Nephron (organoid): ENCODE results near the gene FOXN3.
A peak's percentile ranks its signal among the peaks of the same experiment; 100 is the strongest.

Experiments
- H3K27ac Mint-ChIP-seq, 3 experiments: 2 replicates each; pipeline ENCODE4 v1.8.0; 2020; ENCODE audit warnings: mixed read lengths in 3 of 3, mild to moderate bottlenecking in 2 of 3, moderate library complexity in 1 of 3
- H3K27me3 Mint-ChIP-seq: 2 replicates; pipeline ENCODE4 v1.8.0; 2021; ENCODE audit warnings: low read depth, mild to moderate bottlenecking, moderate library complexity, mixed read lengths
- H3K36me3 Mint-ChIP-seq: 2 replicates; pipeline ENCODE4 v1.8.0; 2020; ENCODE audit warnings: low read depth, mixed read lengths
- H3K4me1 Mint-ChIP-seq: 2 replicates; pipeline ENCODE4 v1.8.0; 2020; ENCODE audit warnings: mixed read lengths
- H3K4me3 Mint-ChIP-seq, 3 experiments: 2 replicates each; pipeline ENCODE4 v1.8.0; 2020; ENCODE audit warnings: mild to moderate bottlenecking in 3 of 3, mixed read lengths in 3 of 3, moderate library complexity in 2 of 3
- H3K9me3 Mint-ChIP-seq: 2 replicates; pipeline ENCODE4 v1.8.0; 2020; ENCODE audit warnings: mixed read lengths
- TF ChIP-seq, protein P1 (sequence below), 3 experiments: fragments of 200-600 bp; sonication (generic); IDR thresholded peaks; one replicate each; pipeline ENCODE4 v1.5.0; 2021; ENCODE audit warnings: antibody characterized with exemption in 3 of 3; ENCODE audit not compliant: unreplicated experiment in 3 of 3

Gene FOXN3

DNA sequence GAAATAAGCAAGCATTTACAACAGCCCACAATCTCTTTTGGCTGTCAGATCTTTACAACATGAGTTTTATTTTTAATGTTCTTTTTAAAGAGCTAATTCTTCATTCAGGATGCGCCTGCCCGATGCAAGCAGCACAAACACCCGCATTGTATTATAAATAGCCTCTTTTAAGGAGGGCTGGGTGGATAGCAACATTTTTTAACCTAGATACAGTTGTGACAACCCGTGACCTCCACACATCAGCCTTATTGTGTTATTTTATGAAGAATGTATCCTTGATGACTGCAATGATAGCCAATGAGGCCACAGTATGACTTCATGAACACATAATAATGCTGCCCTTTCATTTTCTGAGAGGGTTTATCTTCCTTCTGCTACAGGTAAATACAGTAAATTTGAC lies 173.7 kb downstream of the FOXN3 start:
- Mint-ChIP-seq H3K4me1 (peaks cover 27% of the 10 kb centered on the region), H3K36me3 (peaks cover 17% of the 10 kb centered on the region), H3K27me3 (no peaks in the 10 kb centered on the region), H3K27ac (no peak overlapping the region), H3K9me3 (no peaks in the 10 kb centered on the region), H3K4me3 (no peak overlapping the region)
- TF ChIP-seq, protein P1, sequence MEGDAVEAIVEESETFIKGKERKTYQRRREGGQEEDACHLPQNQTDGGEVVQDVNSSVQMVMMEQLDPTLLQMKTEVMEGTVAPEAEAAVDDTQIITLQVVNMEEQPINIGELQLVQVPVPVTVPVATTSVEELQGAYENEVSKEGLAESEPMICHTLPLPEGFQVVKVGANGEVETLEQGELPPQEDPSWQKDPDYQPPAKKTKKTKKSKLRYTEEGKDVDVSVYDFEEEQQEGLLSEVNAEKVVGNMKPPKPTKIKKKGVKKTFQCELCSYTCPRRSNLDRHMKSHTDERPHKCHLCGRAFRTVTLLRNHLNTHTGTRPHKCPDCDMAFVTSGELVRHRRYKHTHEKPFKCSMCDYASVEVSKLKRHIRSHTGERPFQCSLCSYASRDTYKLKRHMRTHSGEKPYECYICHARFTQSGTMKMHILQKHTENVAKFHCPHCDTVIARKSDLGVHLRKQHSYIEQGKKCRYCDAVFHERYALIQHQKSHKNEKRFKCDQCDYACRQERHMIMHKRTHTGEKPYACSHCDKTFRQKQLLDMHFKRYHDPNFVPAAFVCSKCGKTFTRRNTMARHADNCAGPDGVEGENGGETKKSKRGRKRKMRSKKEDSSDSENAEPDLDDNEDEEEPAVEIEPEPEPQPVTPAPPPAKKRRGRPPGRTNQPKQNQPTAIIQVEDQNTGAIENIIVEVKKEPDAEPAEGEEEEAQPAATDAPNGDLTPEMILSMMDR (IDR thresholded peaks at IDR 0.05; ENCODE audit: unreplicated experiment in 3 of 3), result no peak

GRCh38 chr14:89242652-89243279 lies 174.3 kb downstream of the FOXN3 start:
- no peaks in the 10 kb centered on the region for H3K27me3 Mint-ChIP-seq
- H3K27ac Mint-ChIP-seq, result no peak overlapping the region
- H3K4me1 Mint-ChIP-seq, result peaks cover 29% of the 10 kb centered on the region
- TF ChIP-seq, protein P1 (IDR thresholded peaks at IDR 0.05; ENCODE audit: unreplicated experiment in 3 of 3), result no peak
- H3K4me3 Mint-ChIP-seq, result no peak overlapping the region
- peaks cover 19% of the 10 kb centered on the region for H3K36me3 Mint-ChIP-seq
- no peaks in the 10 kb centered on the region for H3K9me3 Mint-ChIP-seq

DNA sequence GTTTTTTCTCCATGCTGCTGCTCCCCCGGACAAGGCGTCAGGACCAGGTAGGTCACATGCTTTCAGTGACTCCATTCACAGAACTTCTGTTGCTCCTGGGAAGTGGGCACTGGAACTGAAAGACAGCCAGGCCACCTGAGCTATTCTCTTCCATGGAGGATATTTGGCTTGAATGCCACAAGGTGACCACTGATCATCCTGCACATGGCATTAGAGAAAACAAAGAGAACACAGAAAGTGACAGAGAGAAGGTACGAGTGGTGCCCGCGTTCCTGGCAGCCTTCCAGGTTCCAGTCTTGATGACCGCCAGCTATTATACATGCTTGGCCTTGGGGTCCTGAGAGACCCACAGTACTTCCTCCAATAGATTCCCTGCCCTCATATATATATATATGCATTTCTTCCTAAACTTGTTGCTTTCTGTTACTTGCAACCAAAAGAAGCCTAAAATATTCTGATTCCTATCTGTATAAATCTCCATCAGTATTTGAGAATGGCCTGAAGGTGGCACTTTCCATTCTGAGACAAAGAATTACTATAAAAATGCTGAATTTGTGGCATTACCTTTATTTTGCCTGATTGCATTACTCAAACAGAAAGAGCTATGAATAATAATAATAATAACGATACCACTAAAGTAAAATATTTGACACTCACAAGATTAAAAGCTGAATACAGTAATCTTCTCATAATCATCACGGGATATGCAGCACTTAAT lies 174.9 kb downstream of the FOXN3 start:
- Mint-ChIP-seq H3K4me3 (no peak overlapping the region), H3K36me3 (peaks cover 19% of the 10 kb centered on the region), H3K27ac (no peak overlapping the region), H3K9me3 (no peaks in the 10 kb centered on the region), H3K4me1 (peaks cover 32% of the 10 kb centered on the region), H3K27me3 (no peaks in the 10 kb centered on the region)
- TF ChIP-seq, protein P1 (IDR thresholded peaks at IDR 0.05; ENCODE audit: unreplicated experiment in 3 of 3), result no peak

DNA sequence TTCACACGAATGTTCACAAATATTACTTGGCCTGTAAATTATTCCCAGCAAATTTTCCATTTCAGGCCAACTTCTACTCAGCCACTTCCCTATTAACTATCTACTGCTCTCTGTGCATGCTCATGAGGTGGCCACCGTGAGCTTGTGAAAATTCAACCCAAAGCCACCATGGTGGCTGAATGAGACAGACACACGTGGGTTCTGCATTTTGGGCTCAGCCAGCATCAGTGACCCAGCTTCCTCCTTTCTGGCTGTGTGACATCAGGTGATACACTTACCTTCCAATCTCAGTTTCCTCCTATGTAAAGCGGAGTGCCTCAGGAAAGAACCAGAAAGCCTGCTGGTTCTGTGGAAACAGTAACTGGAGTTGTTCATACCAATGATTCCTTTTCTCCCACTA lies 175.8 kb downstream of the FOXN3 start:
- H3K27me3 Mint-ChIP-seq, result no peaks in the 10 kb centered on the region
- H3K27ac Mint-ChIP-seq, result no peak overlapping the region
- peaks cover 20% of the 10 kb centered on the region for H3K36me3 Mint-ChIP-seq
- no peak overlapping the region for H3K4me3 Mint-ChIP-seq
- peaks cover 2% of the 10 kb centered on the region for H3K9me3 Mint-ChIP-seq
- TF ChIP-seq, protein P1 (IDR thresholded peaks at IDR 0.05; ENCODE audit: unreplicated experiment in 3 of 3), result no peak
- H3K4me1 Mint-ChIP-seq, result peaks cover 39% of the 10 kb centered on the region

GRCh38 chr14:89240414-89240813 lies 176.6 kb downstream of the FOXN3 start:
- peaks cover 20% of the 10 kb centered on the region for H3K36me3 Mint-ChIP-seq
- peaks cover 39% of the 10 kb centered on the region for H3K4me1 Mint-ChIP-seq
- H3K4me3 Mint-ChIP-seq, result no peak overlapping the region
- TF ChIP-seq, protein P1 (IDR thresholded peaks at IDR 0.05; ENCODE audit: unreplicated experiment in 3 of 3), result no peak
- H3K27me3 Mint-ChIP-seq, result no peaks in the 10 kb centered on the region
- peaks cover 2% of the 10 kb centered on the region for H3K9me3 Mint-ChIP-seq
- no peak overlapping the region for H3K27ac Mint-ChIP-seq

DNA sequence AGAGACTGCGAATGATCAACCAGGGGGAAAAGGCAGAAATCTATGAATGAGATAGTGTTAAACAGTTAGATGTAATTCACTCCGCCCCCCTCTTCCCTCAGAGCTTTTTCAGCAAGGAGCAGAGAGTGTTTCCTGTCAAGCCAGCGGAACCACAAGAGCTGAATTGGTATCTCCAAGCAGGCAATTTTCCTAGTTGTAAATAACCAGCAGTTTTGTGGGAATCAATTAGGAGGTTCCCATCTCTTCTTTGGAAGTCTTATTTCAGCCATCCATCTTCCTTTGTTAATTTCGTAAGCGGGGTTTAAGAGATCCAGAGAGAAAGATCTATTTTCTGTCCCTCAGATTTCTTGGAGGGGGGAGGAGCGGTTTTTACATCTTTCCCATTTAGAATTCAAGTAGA lies 178.0 kb downstream of the FOXN3 start:
- TF ChIP-seq, protein P1 (IDR thresholded peaks at IDR 0.05; ENCODE audit: unreplicated experiment in 3 of 3), result no peak
- Mint-ChIP-seq H3K4me1 (peaks cover 36% of the 10 kb centered on the region), H3K4me3 (no peak overlapping the region), H3K27me3 (no peaks in the 10 kb centered on the region), H3K36me3 (peaks cover 12% of the 10 kb centered on the region), H3K27ac (peak overlapping the region in 2 of 3 experiments; percentile 32 to 33), H3K9me3 (peaks cover 2% of the 10 kb centered on the region)
